Endothelial cell of umbilical vein (primary cell): ENCODE data around the gene WNT9A. TPM values are rescaled to one million over a fixed set of nuclear protein-coding genes. Genes with fewer than 3 reads are reported as not detected.

Experiments
- BruUV-seq: library from RNA; stranded (reverse); fragments of 400-500 nt; replicated peaks from 2 replicates; lab custom pipeline; 2021; lab: Mats Ljungman, UMichigan
- CTCF ChIA-PET: fragments of 300-600, 350-600 bp; sonication (Branson Sonifier 250); formaldehyde crosslinking; loops from one replicate; lab custom pipeline; 2021; ENCODE audit warnings: antibody characterized with exemption, inconsistent platforms; lab: Charles Lee
- POLR2A ChIA-PET: fragments of 300-600, 350-600 bp; sonication (Branson Sonifier 250); formaldehyde crosslinking; loops from one replicate; lab custom pipeline; 2021; ENCODE audit warnings: antibody characterized with exemption, inconsistent platforms; lab: Charles Lee
- DNase-seq: peaks from one replicate; pipeline ENCODE4 v3.0.0-alpha.2; 2011; ENCODE audit warnings: low read depth, low spot score
- FAIRE-seq: peaks from 2 replicates; lab custom pipeline; 2011; peaks lifted over from hg19 to GRCh38; lab: Jason Lieb, UNC
- H2AFZ ChIP-seq: 2 replicates; pipeline ENCODE4 v1.6.0; 2012; ENCODE audit warnings: low read depth, low read length, control low read depth, inconsistent platforms
- H3K27ac ChIP-seq: 2 replicates; pipeline ENCODE4 v1.5.1; 2011; ENCODE audit warnings: low read depth, mild to moderate bottlenecking, control low read depth, low read length, moderate library complexity; ENCODE audit not compliant: insufficient read depth
- H3K27me3 ChIP-seq, 2 experiments: 2 replicates each; pipeline versions ENCODE4 v1.6.0 to v1.6.1; 2011; ENCODE audit warnings: low read length in 2 of 2, mixed read lengths in 1 of 2; ENCODE audit not compliant: control insufficient read depth in 2 of 2, insufficient read depth in 2 of 2
- H3K36me3 ChIP-seq, 2 experiments: 2 replicates in 1 of 2; 3 replicates in 1 of 2; pipeline ENCODE4 v1.5.1; 2011; ENCODE audit warnings: low read length in 2 of 2, mild to moderate bottlenecking in 1 of 2, moderate library complexity in 1 of 2; ENCODE audit not compliant: control insufficient read depth in 2 of 2, insufficient read depth in 2 of 2; ENCODE audit errors: extremely low read depth in 1 of 2
- H3K4me1 ChIP-seq: 3 replicates; pipeline ENCODE4 v1.5.1; 2011; ENCODE audit warnings: mild to moderate bottlenecking, low read length; ENCODE audit not compliant: control insufficient read depth, insufficient read depth; ENCODE audit errors: extremely low read depth
- H3K4me2 ChIP-seq: 2 replicates; pipeline ENCODE4 v1.6.1; 2011; ENCODE audit warnings: low read length, control low read depth, mixed read lengths; ENCODE audit not compliant: insufficient read depth
- H3K4me3 ChIP-seq, 3 experiments: fragments of 200-600 bp in 1 of 3; sonication (generic), shearing (Covaris generic) in 1 of 3; replicated peaks in 1 of 3; 2 replicates each; pipeline ENCODE4 v1.5.1; 2011 to 2016; ENCODE audit warnings: control low read depth in 3 of 3, low read length in 3 of 3, mild to moderate bottlenecking in 2 of 3, inconsistent platforms in 1 of 3, low read depth in 1 of 3, moderate library complexity in 1 of 3; ENCODE audit not compliant: insufficient read depth in 1 of 3
- H3K79me2 ChIP-seq: 2 replicates; pipeline ENCODE4 v1.6.0; 2012; ENCODE audit warnings: low read length, inconsistent platforms; ENCODE audit not compliant: control insufficient read depth, insufficient read depth
- H3K9ac ChIP-seq: replicated peaks from 2 replicates; pipeline ENCODE3; 2011; ENCODE audit warnings: low read length, control low read depth; ENCODE audit not compliant: insufficient read depth; ENCODE audit errors: extremely low read depth
- H3K9me1 ChIP-seq: replicated peaks from 3 replicates; pipeline ENCODE4 v1.6.0; 2011; ENCODE audit warnings: mild to moderate bottlenecking, low read length; ENCODE audit not compliant: control insufficient read depth, insufficient read depth; ENCODE audit errors: extremely low read depth
- H3K9me3 ChIP-seq: replicated peaks from 2 replicates; pipeline ENCODE4 v1.5.1; 2012; ENCODE audit warnings: low read length, inconsistent platforms; ENCODE audit not compliant: control insufficient read depth, insufficient read depth
- H4K20me1 ChIP-seq: replicated peaks from 2 replicates; pipeline ENCODE3; 2011; ENCODE audit warnings: mild to moderate bottlenecking, low read length; ENCODE audit not compliant: control insufficient read depth, insufficient read depth; ENCODE audit errors: extremely low read depth
- EZH2 ChIP-seq: IDR thresholded peaks from 2 replicates; pipeline ENCODE4 v1.6.1; 2012; ENCODE audit warnings: borderline replicate concordance, low read depth, mild to moderate bottlenecking, moderate library complexity, low read length, inconsistent platforms; ENCODE audit not compliant: severe bottlenecking
- FOS ChIP-seq: IDR thresholded peaks from 2 replicates; pipeline ENCODE4 v1.6.1; 2011; ENCODE audit warnings: mild to moderate bottlenecking, low read length, moderate library complexity, borderline replicate concordance; ENCODE audit not compliant: insufficient read depth
- GATA2 ChIP-seq: IDR thresholded peaks from 2 replicates; pipeline ENCODE4 v1.7.0; 2011; ENCODE audit warnings: low read depth, mild to moderate bottlenecking, moderate library complexity, mixed read lengths, low read length; ENCODE audit not compliant: insufficient read length, insufficient read depth
- MYC ChIP-seq: IDR thresholded peaks from one replicate; pipeline ENCODE4 v1.6.1; 2011; ENCODE audit warnings: mild to moderate bottlenecking, low read depth, low read length
- POLR2A ChIP-seq: IDR thresholded peaks from 2 replicates; pipeline ENCODE4 v1.6.1; 2012; ENCODE audit warnings: low read depth, mild to moderate bottlenecking, control low read depth, low read length
- POLR2AphosphoS5 ChIP-seq: IDR thresholded peaks from 2 replicates; pipeline ENCODE4 v1.6.1; 2012; ENCODE audit warnings: low read depth, mild to moderate bottlenecking, control low read depth, low read length, moderate library complexity; ENCODE audit not compliant: insufficient read depth
- dilution Hi-C: fragments of 300-500 bp; cut with MboI; formaldehyde crosslinking; loops from one replicate; pipeline ENCODE4 v1.15.0; 2019; ENCODE audit warnings: low sequenced_read_pairs; ENCODE audit not compliant: extremely low pct_ligation_motif_present
- intact Hi-C: fragments of 100-400 bp; cut with micrococcal nuclease; formaldehyde crosslinking; loops from one replicate; pipeline ENCODE4 v1.10.0; 2022
- polyA plus RNA-seq, 4 experiments: library from polyadenylated mRNA; depleted of rRNA in 3 of 4; stranded (reverse) in 3 of 4; unstranded in 1 of 4; fragments of >200 nt; gene quantifications; 2 replicates each; pipeline versions ENCODE4 v1.2.1 to v1.2.3, GENCODE V29; 2011 to 2012; ENCODE audit warnings: missing spikeins in 1 of 4
- total RNA-seq: library from RNA; stranded (reverse); gene quantifications from 2 replicates; pipeline ENCODE4 v1.2.3, GENCODE V29; 2021
- TF ChIP-seq, protein P1 (sequence below), 2 donors: IDR thresholded peaks; 1 replicate in 1 of 2; 2 replicates in 1 of 2; pipeline ENCODE4 v1.5.1; 2011; ENCODE audit warnings: low read length in 2 of 2, mild to moderate bottlenecking in 2 of 2, moderate library complexity in 2 of 2, control low read depth in 1 of 2, inconsistent platforms in 1 of 2, low read depth in 1 of 2; ENCODE audit not compliant: insufficient read depth in 1 of 2; ENCODE audit errors: extremely low read depth in 1 of 2

The WNT9A gene
- total and polyA plus RNA-seq, 2 donors (not counting 3 experiments of a cell fraction or from before 2014, with no cell fraction given): 5.4 to 6.2 TPM

- BruUV-seq: no TSS peak
- no peaks in the 10 kb centered on the region for H3K27me3 ChIP-seq
- TF ChIP-seq POLR2AphosphoS5: no peak
- no peak for TF ChIP-seq GATA2
- TF ChIP-seq FOS: no peak
- TF ChIP-seq, protein P1, sequence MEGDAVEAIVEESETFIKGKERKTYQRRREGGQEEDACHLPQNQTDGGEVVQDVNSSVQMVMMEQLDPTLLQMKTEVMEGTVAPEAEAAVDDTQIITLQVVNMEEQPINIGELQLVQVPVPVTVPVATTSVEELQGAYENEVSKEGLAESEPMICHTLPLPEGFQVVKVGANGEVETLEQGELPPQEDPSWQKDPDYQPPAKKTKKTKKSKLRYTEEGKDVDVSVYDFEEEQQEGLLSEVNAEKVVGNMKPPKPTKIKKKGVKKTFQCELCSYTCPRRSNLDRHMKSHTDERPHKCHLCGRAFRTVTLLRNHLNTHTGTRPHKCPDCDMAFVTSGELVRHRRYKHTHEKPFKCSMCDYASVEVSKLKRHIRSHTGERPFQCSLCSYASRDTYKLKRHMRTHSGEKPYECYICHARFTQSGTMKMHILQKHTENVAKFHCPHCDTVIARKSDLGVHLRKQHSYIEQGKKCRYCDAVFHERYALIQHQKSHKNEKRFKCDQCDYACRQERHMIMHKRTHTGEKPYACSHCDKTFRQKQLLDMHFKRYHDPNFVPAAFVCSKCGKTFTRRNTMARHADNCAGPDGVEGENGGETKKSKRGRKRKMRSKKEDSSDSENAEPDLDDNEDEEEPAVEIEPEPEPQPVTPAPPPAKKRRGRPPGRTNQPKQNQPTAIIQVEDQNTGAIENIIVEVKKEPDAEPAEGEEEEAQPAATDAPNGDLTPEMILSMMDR (IDR thresholded peaks at IDR 0.05; ENCODE audit: extremely low read depth in 1 of 2, insufficient read depth in 1 of 2, low read depth in 1 of 2, low read length in 2 of 2): no peak
- no peak for TF ChIP-seq POLR2A
- no peak for TF ChIP-seq MYC
- no peak for TF ChIP-seq EZH2
- CTCF ChIA-PET: no interaction called here
- DNase-seq (no peak), FAIRE-seq (no peak)
- no peaks in the 10 kb centered on the region for H3K9me1 ChIP-seq
- H3K9ac ChIP-seq: no peak overlapping the region
- intact Hi-C loops (no loop called here), dilution Hi-C loops (no loop called here)
- POLR2A ChIA-PET: no interaction called here
- H3K36me3 ChIP-seq: no peaks in the 10 kb centered on the region
- no peaks in the 10 kb centered on the region for H4K20me1 ChIP-seq
- peaks cover 3% of the 10 kb centered on the region for H3K9me3 ChIP-seq
- H2AFZ ChIP-seq: no peak overlapping the region
- H3K4me3 ChIP-seq: no peak overlapping the region
- H3K4me2 ChIP-seq: no peak overlapping the region
- no peaks in the 10 kb centered on the region for H3K79me2 ChIP-seq
- no peak overlapping the region for H3K27ac ChIP-seq
- H3K4me1 ChIP-seq: no peaks in the 10 kb centered on the region
These were observed 8.6 kb downstream of the WNT9A start for GRCh38 chr1:227938911-227939790.
